ENCODE measurements around the gene LIG1. TPM values are rescaled to one million over a fixed set of nuclear protein-coding genes. Genes with fewer than 3 reads are reported as not detected.
A peak's percentile ranks its signal among the peaks of the same experiment; 100 is the strongest.

Gene LIG1
- total and polyA plus RNA-seq, 2 experiments from 2014 or later = 9.3 to 14.5 TPM

GRCh38 chr19:48102870-48103751 is 67.0 kb downstream of the LIG1 start:
- no peaks in the 10 kb centered on the region for H3K79me2 ChIP-seq (ENCODE audit: insufficient read depth)
- H3K9ac ChIP-seq = no peak overlapping the region
- H2AFZ ChIP-seq = no peak overlapping the region
- no peak overlapping the region for H3K4me2 ChIP-seq (ENCODE audit: unreplicated experiment)
- H3K27me3 ChIP-seq (replicated peaks; ENCODE audit: insufficient read depth) = peaks cover 6% of the 10 kb centered on the region; the same call in 1 of the 2 replicates
- H3K4me3 ChIP-seq = no peak overlapping the region
- H4K20me1 ChIP-seq (ENCODE audit: insufficient read depth) = no peaks in the 10 kb centered on the region
- H3K27ac ChIP-seq = no peak overlapping the region
- no peaks in the 10 kb centered on the region for H3F3A ChIP-seq (ENCODE audit: insufficient read depth)
- 39 to 43% methylated on average over 13 of the region's 13 CpGs for WGBS, 2 experiments (ENCODE audit: low coverage in 1 of 2, low lambda C conversion rate in 2 of 2, missing lambda C conversion rate in 2 of 2)
- TF ChIP-seq EZH2 (IDR thresholded peaks at IDR 0.05; ENCODE audit: insufficient read depth, poor library complexity, severe bottlenecking) (no peak), EZH2phosphoT487 (IDR thresholded peaks at IDR 0.05; ENCODE audit: insufficient read depth, low read depth) (no peak)
- in situ Hi-C loops (cut with MboI) = no loop called here
- peaks cover 5% of the 10 kb centered on the region for H3K4me1 ChIP-seq (ENCODE audit: insufficient read depth)
- DNase-seq = peak; percentile 52
- no peaks in the 10 kb centered on the region for H3K9me2 ChIP-seq (ENCODE audit: insufficient read depth)
- H3K9me3 ChIP-seq (ENCODE audit: low read depth) = no peaks in the 10 kb centered on the region
- H3K36me3 ChIP-seq (ENCODE audit: low read depth) = no peaks in the 10 kb centered on the region

- no peaks in the 10 kb centered on the region for H3K9me3 ChIP-seq (ENCODE audit: low read depth)
- H3F3A ChIP-seq (ENCODE audit: insufficient read depth) = peaks cover 13% of the 10 kb centered on the region; the same call in 1 of the 2 replicates
- in situ Hi-C loops (cut with MboI) = no loop called here
- no peak overlapping the region for H3K4me2 ChIP-seq (ENCODE audit: unreplicated experiment)
- H3K4me1 ChIP-seq (ENCODE audit: insufficient read depth) = peaks cover 6% of the 10 kb centered on the region
- no peaks in the 10 kb centered on the region for H4K20me1 ChIP-seq (ENCODE audit: insufficient read depth)
- no peaks in the 10 kb centered on the region for H3K79me2 ChIP-seq (ENCODE audit: insufficient read depth)
- no peaks in the 10 kb centered on the region for H3K9me2 ChIP-seq (ENCODE audit: insufficient read depth)
- no peak overlapping the region for H3K9ac ChIP-seq
- DNase-seq = peak; percentile 17
- TF ChIP-seq EZH2 (IDR thresholded peaks at IDR 0.05; ENCODE audit: insufficient read depth, poor library complexity, severe bottlenecking) (no peak), EZH2phosphoT487 (IDR thresholded peaks at IDR 0.05; ENCODE audit: insufficient read depth, low read depth) (no peak)
- no peak overlapping the region for H3K4me3 ChIP-seq
- H2AFZ ChIP-seq = no peak overlapping the region
- peaks cover 27% of the 10 kb centered on the region for H3K27me3 ChIP-seq (replicated peaks; ENCODE audit: insufficient read depth)
- no peaks in the 10 kb centered on the region for H3K36me3 ChIP-seq (ENCODE audit: low read depth)
- WGBS, 2 experiments (ENCODE audit: low coverage in 1 of 2, low lambda C conversion rate in 2 of 2, missing lambda C conversion rate in 2 of 2) = 71 to 75% methylated on average over 4 of the region's 4 CpGs
- H3K27ac ChIP-seq = no peak overlapping the region
Observed at GRCh38 chr19:48095612-48096175, 74.5 kb downstream of the LIG1 start.

GRCh38 chr19:48094855-48095203 is 75.3 kb downstream of the LIG1 start:
- Histone ChIP-seq H3K9ac (no peak overlapping the region), H3K27ac (no peak overlapping the region), H2AFZ (no peak overlapping the region), H3F3A (ENCODE audit: insufficient read depth) (peaks cover 19% of the 10 kb centered on the region), H3K4me2 (ENCODE audit: unreplicated experiment) (no peak overlapping the region), H3K4me1 (ENCODE audit: insufficient read depth) (peaks cover 6% of the 10 kb centered on the region), H3K27me3 (replicated peaks; ENCODE audit: insufficient read depth) (peaks cover 27% of the 10 kb centered on the region), H4K20me1 (ENCODE audit: insufficient read depth) (no peaks in the 10 kb centered on the region), H3K4me3 (no peak overlapping the region), H3K9me2 (ENCODE audit: insufficient read depth) (no peaks in the 10 kb centered on the region), H3K79me2 (ENCODE audit: insufficient read depth) (no peaks in the 10 kb centered on the region), H3K9me3 (ENCODE audit: low read depth) (no peaks in the 10 kb centered on the region), H3K36me3 (ENCODE audit: low read depth) (no peaks in the 10 kb centered on the region)
- TF ChIP-seq EZH2phosphoT487 (IDR thresholded peaks at IDR 0.05; ENCODE audit: insufficient read depth, low read depth) = no peak
- no peak for TF ChIP-seq EZH2 (IDR thresholded peaks at IDR 0.05; ENCODE audit: insufficient read depth, poor library complexity, severe bottlenecking)
- in situ Hi-C loops (cut with MboI) = no loop called here
- WGBS, 2 experiments (ENCODE audit: low coverage in 1 of 2, low lambda C conversion rate in 2 of 2, missing lambda C conversion rate in 2 of 2) = 85 to 88% methylated on average over 2 of the region's 2 CpGs
- DNase-seq = no peak

GRCh38 chr19:48094129-48094854 is 75.9 kb downstream of the LIG1 start:
- no peak for DNase-seq
- H3K4me2 ChIP-seq (ENCODE audit: unreplicated experiment) = no peak overlapping the region
- H3K9ac ChIP-seq = no peak overlapping the region
- no peaks in the 10 kb centered on the region for H3K9me3 ChIP-seq (ENCODE audit: low read depth)
- H3K79me2 ChIP-seq (ENCODE audit: insufficient read depth) = no peaks in the 10 kb centered on the region
- in situ Hi-C loops (cut with MboI) = no loop called here
- peaks cover 19% of the 10 kb centered on the region for H3F3A ChIP-seq (ENCODE audit: insufficient read depth)
- no peak overlapping the region for H2AFZ ChIP-seq
- H3K4me3 ChIP-seq = no peak overlapping the region
- H3K36me3 ChIP-seq (ENCODE audit: low read depth) = no peaks in the 10 kb centered on the region
- no peaks in the 10 kb centered on the region for H3K9me2 ChIP-seq (ENCODE audit: insufficient read depth)
- WGBS, 2 experiments (ENCODE audit: low coverage in 1 of 2, low lambda C conversion rate in 2 of 2, missing lambda C conversion rate in 2 of 2) = 10 to 18% methylated on average over 1 of the region's 1 CpG
- no peaks in the 10 kb centered on the region for H4K20me1 ChIP-seq (ENCODE audit: insufficient read depth)
- peaks cover 6% of the 10 kb centered on the region for H3K4me1 ChIP-seq (ENCODE audit: insufficient read depth)
- no peak overlapping the region for H3K27ac ChIP-seq
- TF ChIP-seq EZH2phosphoT487 (IDR thresholded peaks at IDR 0.05; ENCODE audit: insufficient read depth, low read depth) = no peak
- no peak for TF ChIP-seq EZH2 (IDR thresholded peaks at IDR 0.05; ENCODE audit: insufficient read depth, poor library complexity, severe bottlenecking)
- H3K27me3 ChIP-seq (replicated peaks; ENCODE audit: insufficient read depth) = peaks cover 31% of the 10 kb centered on the region
